UCSD-AML1 (cell line): Measurements from ENCODE around the gene KCTD8.

Experiments used
- DNase-seq: peaks from one replicate; lab custom pipeline; 2025; ENCODE audit not compliant: unreplicated experiment; lab: John Stamatoyannopoulos, UW

The KCTD8 gene

DNA sequence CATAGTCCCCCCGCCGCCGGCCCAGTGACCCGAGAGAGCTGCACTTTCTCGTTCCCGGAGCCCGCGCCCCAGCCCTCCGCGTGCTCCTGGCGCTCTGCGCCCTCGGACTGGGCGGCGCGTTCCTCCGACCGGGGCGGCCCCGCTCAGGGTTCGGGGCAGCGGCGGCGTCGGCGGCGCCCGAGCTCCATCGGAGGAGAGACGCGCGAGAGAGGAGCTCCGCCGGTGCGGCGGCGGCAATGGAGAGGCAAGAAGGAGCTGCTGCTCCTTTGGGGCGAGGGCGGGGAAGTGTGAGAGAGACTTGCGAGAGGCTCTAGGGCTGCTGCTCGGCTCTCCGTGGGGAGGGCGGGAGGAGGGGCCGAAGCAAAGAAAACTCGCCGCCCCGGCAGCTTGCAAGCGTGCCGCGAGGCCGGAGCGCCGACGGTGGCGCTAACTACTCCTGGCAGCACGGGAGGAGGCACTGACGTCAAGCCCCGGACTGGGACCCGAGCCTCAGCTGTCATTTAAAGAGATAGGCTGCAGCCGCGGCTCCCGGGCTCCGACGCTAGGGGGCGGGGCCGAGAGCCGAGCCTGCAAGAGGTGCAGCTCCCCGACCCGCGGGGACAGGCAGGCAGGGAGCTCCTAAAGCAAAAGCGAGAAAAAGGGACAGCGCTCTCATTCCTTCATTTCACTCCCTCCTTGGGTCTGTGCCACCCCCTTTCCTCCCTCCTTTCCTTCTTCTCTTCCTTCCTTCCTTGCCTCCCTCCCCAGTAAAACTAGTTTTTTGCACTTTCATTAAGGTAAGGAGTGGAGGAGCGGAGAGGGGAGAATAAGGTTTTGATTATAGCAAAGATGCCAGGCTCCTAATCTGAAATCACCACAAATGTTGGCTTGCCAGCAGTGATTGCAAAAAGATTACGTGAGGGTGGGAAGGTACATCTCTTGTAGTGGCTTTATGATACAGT, at the start of gene KCTD8:
Gene KCTD8, minus strand, starts transcription at position 289 of the 941 bp plus-strand sequence.
- DNase-seq, result peak; percentile 62

DNA sequence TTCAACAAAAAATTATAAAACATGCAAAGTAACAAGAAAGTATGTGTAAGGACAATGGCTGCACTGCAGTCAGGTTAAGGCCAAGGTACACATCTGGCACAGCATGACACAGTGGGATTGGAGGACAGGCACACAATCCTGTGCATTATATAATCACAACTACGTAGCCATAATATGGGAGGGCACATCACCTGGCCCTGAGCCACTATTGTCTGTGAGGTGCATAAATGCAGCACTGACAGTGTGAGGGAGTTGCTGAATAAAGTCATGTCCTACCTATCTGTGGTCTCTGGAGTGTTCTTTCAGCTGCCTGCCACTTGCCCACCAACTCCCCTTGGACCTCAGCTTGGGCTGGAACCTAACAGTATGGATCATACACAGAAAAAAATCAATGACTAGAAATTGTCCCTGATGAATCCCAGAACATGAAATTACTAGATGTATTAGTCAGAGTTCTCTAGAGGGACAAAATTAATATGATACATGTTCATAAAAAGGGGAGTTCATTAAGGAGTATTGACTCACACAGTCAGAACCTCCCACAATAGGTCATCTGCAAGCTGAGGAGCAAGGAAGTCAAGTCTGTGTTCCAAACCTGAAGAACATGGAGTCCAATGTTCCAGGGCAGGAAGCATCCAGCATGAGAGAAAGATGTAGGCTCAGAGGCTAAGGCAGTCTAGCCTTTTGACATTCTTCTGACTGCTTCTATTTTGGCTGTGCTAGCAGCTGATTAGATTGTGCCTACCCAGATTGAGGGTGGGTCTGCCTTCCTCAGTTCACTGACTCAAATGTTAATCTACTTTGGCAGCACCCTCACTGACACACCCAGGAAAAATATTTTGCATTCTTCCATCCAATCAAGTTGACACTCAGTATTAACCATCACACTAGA, 46.4 kb upstream of the KCTD8 start:
- DNase-seq, result no peak

DNA sequence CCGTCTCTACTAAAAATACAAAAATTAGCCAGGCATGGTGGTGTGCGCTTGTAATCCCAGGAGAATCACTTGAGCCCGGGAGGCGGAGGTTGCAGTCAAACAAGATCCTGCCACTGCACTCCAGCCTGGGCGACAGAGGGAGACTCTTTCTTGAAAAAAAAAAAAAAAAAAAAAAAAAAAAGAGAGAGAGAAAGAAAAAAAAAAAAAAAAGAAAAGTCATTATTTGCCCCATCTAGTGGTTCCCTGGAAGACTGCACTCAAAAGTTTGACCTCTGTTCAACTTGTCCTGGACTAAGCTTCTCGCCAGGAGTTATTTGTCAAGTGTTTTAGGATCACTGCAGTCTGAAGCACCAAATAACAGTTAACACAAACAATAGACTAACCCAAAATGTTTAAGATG, 45.3 kb upstream of the KCTD8 start:
- DNase-seq, result no peak

DNA sequence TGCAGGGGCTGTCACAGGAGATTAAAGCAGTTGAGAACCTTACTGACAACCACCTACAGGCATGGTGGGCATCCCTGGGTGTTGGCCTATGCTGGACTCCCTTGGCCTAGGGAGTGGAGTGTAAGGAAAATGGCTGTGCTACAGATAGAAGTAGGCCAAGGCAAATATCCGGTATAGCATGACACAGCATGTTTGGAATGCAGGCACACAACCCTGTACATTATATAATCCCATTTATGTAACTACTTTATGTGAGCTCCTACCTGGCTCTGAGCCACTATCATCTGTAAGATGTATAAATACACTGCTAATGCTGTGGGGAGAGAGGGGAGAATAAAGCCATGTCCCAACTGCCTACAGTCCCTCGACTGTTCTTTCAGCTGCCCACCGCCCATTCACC, 38.7 kb upstream of the KCTD8 start:
- no peak for DNase-seq

DNA sequence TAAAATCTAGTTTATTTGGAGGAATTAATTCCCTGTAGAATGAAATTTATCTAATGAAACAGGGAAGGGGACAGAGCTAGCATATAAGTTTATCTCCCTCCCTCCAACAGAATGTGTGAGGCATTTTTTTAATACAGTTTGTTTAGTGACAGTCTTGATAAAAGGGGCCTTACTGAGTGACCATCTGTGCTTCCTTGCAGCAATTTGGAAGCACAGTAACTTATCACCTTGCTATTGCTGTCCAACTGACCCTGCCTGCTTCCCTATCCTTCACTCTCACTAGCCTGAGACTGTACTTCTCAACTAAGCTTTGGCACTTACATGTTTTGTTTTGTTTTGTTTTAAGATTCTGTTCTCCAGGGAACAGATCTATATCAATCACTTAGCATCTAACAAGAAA, 31.1 kb upstream of the KCTD8 start:
- DNase-seq, result no peak

DNA sequence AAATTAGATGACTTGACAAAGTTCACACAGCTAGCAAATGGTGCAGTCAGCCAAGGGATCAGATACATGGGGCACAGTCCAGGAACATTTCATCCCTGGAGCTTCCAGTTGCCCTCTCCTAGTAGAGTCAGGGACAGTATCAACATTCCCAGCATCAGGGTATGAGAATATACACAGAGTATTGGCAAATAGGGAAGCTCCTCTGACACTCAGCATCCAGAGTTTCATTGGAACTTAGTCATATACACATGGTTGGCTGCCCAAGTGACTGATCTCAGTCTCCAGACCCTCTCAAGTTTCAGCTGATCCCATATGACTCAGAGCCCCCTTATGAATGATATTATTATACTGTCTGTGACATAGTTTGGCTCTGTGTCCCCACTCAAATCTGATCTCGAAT, 13.7 kb upstream of the KCTD8 start:
- DNase-seq, result no peak

DNA sequence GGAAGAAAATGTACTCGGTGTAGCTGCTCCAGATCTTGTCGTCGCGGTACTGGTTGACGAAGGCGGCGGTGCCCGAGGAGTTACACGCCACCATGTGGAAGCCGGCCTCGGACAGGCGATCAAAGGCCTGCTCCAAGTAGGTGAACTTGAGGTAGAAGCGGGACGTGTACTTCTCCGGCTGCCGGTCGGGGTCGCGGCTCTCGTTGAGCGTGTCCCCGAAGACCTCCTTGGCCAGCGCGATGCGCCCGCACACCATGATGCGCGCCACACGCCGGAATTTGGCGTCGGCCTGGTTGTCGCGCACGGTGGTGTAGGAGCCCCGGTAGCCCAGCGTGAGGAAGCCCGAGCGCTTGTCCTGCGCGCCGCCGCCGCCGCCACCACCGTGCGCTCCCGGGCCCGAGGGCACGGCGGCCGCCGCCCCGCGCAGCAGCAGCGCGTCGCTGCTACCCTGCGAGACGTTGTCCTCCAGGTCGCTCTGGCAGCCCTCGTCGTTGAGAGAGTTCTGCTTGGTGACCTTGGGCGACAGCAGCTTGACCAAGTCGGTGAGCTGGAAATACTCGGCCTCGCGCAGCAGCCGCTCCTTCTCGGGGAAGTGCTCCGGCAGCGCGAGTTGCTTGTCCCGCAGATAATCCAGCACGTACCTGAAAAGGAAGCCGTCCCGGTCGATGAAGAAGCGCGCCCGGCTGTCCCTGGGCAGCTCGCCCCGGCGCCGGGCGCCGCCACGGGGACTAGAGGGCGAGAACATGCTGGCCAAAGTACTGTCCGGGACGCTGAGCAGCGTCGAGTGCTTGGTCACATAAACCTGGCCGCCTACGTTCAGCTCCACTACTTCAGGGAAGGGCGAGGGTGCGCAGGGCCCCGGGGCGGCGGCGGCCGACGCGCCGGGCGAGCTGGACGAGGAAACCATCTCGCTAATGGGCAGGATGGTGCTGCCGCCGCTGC, 775 bp downstream of the KCTD8 start:
- no peak for DNase-seq

DNA sequence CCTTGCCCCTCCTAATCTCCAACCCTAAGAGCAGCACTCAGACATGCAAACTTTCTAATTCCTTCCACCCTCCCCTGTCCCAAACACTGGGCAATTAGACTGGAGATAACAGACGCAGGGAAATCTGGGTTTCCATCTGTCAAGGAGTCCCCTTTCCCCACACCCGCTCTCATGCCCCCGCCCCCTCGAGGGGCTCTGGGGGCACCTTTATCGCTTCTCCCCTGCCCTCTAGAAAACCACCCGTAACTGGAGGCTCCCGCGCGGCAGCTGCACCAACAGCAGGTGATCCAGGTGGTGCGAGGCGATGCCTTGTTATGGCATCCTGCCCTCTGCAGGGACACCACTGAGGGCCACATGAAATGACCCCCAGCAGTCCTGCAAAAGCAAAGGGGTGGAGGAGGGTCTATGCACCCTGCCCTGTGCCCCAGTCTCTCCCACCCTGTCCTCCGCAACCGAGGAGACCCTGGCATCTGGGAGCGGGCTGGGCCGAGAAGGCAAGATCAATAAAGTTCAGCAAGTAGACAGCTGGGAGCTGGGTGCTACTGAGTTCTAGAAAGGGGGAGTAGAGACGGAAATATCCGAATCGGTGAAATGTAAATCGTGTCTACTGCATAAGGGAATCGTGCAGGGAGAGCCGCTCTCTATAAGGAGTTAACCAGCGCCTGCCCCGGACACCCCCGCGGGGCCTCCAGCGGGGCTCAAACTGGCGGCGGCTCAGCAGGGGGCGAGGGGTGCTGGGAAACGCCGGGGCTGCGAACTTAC, 1.6 kb downstream of the KCTD8 start:
- DNase-seq, result peak; percentile 5

DNA sequence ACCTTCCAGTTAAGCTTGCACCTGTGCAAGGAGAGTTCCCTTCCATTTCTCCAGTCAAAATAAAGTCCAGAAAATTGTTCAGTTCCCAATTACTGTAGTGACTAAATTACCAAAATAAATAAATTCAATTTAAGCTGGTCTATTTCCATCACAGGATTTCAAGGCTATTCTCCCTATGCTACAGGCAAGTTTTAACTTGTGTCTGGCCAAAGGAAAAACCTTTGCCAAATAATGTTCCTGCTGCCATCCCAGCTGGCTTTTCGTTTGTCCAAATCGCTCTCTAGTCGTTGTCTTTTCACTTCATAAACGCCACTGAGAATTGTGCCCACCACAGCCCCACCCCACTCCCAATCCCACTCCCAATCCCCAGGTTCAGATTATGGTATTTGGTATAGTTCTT, 2.4 kb downstream of the KCTD8 start:
- DNase-seq, result no peak

DNA sequence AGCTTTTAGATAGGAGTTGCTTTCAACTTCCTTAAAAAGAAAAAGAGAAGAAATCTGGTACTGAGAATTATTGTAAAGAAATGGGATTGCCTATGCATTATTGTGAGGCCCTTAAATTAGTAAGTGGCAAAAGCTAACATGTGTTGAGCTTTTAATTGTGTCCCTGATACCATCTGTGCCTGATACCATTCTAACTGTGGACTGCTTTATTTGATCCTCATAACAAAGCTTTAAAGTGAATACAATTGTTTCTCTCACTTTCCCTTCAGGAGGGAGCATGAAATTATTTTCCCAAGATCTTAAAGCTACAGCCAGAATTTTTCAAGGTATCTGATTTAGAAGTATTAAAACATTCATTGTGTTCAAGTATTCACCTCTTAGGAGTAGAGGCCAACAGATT, 9.9 kb downstream of the KCTD8 start:
- no peak for DNase-seq

DNA sequence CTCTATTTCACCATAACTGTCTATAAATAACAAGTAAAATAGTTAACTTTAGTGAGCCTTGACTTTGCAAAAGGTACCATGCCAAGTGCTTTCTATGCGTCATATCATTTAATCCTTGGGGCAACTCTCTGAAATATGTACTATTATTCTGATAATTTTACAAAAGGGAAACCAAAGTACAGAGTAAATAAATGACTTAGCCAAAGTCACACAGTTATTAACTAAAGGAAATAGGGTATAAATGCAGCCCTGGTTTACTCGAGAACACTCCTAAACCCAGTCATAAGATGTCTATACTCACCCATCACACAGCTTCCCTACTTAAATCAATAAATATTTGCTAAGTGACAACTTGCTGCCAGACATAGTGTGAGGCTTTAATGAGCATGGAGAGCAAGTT, 14.4 kb downstream of the KCTD8 start:
- no peak for DNase-seq

DNA sequence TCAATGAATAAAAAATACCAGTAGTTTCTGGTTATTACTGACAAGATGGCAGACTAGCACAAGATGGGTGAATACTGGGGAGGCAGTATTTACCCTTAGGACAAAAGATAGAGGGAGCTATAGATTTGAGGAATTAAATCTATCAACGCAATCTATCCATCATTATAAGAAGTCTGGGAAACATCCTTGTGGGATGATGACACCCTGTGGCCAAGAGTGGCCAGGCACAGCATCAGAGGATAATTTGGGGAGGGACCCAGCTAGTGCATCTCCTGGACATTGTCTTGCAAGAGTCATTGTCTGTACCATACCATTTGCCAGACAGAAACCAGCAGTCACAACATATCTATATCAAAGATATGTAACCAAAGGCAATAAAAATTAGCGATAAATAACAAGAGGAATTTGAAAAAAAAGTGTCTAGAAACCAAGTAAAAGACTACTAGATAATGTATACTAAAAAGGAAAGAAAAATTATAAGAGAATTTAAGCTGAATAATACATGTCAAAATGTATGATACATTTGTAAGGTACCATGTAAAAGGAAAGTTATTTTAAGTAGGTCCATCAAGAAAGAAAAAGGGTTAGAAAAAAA, 22.9 kb downstream of the KCTD8 start:
- DNase-seq, result no peak

DNA sequence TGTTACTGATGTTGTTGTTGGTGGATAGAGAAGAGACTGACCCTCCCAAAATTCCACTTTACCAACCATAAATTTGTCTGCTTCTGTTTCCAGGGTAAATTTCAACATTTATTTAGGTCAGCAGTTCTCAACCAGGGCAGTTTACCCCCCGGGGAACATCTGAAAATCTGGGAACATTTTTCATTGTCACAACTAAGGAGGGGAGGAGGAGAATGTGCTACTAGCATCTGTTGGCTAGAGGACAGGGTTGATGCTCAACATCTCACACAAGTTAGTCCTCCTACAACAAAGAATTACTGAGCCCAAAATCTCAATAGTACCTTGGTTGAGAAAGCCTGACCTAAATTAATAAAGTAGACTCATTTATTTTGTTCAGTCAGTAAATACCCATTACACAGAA, 25.7 kb downstream of the KCTD8 start:
- DNase-seq, result no peak

DNA sequence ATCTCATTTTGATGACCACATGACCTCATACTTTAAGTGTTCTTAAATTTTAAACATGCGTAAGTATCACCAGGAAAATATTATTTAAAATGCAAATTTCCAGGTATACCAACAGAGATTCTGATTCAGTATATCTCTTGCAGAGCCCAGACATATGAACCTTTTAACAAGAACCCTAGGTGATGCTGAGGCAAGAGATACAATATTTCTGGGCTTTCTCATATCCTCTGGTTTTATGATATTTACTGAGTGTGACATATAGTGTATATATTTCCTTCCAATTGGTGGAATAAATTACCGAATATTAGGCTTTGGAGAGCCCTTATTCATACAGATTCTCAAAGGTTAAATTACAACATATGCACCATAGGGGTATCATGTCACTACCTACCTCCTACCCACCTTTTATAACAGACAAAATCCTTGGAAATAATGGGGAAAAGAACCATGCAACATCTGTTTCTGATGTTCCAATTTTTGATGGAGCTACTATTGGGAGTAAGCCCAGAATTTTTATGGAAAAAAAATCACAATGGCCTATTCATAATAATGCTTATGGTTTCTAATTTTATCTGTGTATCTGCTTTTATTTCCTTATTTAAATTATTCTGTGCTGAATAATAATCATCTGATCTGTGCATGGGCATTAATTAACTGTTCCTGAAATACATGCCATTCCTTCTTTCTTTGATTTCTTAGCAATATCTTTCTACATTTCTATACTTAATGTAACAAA, 27.1 kb downstream of the KCTD8 start:
- no peak for DNase-seq

DNA sequence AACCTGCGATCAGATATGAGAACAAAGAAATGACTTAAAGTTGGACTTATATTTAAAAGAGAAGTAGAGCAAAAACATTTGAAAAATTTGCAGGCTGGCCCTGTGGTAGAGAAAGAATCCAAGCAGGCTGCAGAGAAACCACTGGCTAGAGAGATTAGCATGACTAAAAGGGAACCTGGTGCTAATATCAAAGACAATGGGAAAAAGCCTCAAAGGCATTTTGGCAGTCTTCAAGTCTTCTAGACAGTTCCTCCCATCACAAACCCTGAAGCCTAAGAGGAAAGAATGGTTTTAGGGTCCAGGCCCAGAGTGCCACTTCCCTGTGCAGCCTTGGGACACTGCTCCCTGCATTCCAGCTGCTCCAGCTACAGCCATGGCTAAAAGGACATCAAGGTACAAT, 33.4 kb downstream of the KCTD8 start:
- DNase-seq, result no peak

DNA sequence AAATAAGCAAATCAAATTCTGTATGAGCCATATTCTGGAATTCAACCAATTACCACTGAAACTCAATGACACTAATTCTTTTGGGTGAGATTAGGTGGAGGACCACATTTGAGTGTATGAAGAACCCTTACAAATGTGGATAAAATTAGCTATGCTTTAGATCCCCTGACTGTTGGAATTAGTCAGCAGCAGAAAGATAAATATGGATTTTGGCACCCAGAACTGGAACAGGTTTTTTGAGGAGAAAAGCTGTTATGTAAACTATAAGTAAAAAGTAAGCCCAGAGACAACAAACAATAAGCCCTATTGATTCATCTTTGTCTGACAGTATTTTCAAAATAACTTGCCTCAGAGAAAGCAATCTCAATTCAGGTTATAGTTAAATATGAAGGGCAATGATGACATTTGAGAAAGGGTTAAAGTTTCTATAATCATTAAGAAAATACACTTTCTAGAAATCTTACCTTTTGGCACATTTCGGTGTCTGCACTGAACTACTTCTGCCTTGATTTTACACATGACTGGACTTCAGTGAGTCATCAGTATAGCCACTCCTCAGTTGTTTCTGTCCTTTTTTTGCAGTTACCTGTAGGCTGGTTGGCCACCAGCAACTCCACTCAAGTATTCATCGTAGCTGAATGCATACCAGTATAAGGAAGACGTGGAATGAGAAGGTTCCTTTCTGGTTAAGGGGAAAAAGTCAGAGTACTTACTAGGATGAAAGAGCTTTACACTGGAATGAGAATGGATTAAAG, 80.0 kb downstream of the KCTD8 start:
- DNase-seq, result no peak

DNA sequence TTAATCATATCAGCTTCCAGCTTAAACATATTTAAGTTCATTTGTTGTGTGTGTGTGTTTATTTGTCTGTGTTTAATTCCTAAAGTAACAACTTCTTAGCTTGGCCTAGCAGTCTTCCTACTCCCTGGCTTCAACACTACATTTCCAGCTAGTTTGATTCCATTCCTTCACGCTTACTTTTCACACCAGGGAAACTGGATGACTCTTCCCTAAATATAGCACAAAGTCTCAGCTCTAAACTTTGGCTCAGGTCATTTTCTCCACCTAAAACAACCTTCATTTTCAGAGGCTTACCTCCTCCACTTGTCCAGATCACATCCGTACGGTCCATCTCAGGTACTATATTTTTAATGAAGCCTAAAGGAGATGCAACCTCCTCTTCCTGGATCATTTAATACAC, 94.4 kb downstream of the KCTD8 start:
- DNase-seq, result no peak

DNA sequence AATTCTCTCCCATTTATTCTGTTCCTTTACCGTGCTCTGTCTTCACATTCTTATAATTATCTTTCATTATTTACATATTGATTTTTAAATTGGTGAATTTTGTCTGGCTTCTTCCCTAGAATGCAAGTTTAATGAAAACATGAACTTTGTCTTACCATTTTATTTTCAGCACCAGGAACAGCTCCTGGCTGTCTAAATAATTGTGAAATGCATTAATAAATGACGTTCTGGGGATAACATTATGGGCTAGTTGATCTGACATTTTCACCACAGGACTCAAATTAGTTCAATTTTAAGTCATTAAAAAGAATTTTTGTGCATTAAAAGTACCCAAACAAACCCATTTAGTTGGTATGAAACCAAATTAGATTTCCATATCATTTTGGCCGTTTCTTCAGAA, 97.5 kb downstream of the KCTD8 start:
- DNase-seq, result no peak
